ENCODE data around the gene MEIOSIN.

Gene MEIOSIN

GRCh38 chr19:45766296-45766868, 33.1 kb downstream of the MEIOSIN start:
- no peak for DNase-seq

- DNase-seq: no peak
These were observed 33.7 kb downstream of the MEIOSIN start for GRCh38 chr19:45766869-45767346.

- no peak for DNase-seq
These were observed 34.2 kb downstream of the MEIOSIN start for GRCh38 chr19:45767410-45767880.

DNA sequence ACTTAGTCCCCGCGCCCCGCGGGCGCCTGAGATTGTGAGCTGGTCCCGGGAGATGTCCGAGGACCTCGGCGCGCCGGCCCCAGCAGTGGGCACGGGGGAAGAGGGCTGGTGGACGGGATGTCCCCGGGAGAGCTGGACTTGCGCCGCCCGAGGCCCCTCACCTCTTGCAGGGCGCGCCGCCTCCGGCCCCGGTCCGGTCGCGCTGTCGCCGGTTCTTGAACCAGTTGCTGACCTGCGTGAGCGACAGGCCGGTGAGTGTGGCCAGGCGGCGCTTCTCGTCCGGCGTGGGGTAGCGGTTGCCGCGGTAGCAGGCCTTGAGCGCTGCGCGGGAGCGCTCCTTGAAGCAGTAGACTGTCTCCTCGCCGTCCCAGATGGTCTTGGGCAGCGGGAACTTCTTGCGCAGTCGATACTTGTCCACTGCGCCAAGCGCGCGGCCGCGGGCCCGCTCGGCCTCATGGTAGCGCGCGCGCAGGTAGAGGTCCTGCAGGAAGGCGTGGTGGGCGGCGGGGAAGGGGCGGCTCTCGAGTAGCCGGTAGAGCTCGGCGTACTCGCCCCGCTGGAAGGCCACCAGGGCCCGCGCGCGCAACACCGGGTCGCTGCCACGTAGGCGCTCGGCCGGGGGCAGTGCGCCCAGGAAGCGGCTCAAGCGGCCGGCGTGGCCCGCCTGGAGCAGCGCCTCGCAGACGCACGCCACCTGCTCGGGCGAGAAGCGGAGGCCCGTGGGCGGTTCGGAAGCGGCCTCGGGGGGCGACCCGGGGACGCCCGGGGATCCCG, 34.8 kb downstream of the MEIOSIN start:
- peak in 1 of 2 donors; percentile 22 for DNase-seq

GRCh38 chr19:45768655-45768983, 35.4 kb downstream of the MEIOSIN start:
- peak; percentile 35 to 39 for DNase-seq

DNA sequence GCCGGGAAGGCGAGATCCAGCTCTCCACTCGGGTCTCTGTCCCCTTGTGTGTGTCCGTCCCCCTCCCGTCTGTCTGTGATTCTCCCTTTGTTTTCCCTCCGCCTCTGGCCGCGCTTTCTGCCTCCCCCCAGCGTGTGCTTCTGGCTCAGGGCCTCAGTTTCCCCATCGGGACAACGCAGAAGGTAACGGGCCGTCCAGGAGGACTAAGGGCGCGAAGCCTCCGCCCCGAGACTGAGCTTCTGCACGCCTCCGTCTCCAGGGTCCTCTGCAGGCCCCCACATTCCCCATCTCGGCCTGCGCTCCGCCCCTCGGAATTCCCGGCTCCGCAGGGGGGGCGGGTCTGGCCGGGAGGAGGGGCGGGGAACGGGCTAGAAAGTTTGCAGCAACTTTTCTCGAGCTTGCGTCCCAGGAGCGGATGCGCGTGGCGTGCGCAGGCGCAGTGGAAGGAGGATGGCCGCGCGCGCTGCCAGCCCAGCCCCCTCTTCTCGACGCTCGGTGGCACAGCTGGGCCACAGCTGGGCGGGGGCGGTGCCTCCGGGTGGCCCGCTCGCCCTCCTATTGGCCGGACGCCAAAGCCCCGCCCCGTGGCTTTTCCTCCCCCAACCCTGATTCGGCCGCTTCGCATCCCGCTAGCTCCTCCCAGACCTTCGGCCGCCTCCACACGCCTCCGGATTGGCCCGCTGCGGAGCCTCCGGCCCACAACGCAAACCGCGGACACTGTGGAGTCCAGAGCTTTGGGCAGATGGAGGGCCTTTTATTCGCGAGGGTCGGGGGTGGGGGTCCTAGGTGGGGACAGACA, 35.9 kb downstream of the MEIOSIN start, which contains the start of gene SIX5:
Gene SIX5, minus strand, starts transcription at position 269 of the 799 bp plus-strand sequence. CDS start 408 bp downstream, outside the sequence.
- DNase-seq: peak; percentile 97 to 98

DNA sequence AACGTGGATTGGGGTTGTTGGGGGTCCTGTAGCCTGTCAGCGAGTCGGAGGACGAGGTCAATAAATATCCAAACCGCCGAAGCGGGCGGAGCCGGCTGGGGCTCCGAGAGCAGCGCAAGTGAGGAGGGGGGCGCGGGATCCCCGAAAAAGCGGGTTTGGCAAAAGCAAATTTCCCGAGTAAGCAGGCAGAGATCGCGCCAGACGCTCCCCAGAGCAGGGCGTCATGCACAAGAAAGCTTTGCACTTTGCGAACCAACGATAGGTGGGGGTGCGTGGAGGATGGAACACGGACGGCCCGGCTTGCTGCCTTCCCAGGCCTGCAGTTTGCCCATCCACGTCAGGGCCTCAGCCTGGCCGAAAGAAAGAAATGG, 36.6 kb downstream of the MEIOSIN start:
- DNase-seq: peak in 1 of 2 donors; percentile 36

GRCh38 chr19:45770192-45771101, 37.2 kb downstream of the MEIOSIN start:
- peak; percentile 89 to 91 for DNase-seq

GRCh38 chr19:45771311-45771933, 38.2 kb downstream of the MEIOSIN start:
- no peak for DNase-seq

DNA sequence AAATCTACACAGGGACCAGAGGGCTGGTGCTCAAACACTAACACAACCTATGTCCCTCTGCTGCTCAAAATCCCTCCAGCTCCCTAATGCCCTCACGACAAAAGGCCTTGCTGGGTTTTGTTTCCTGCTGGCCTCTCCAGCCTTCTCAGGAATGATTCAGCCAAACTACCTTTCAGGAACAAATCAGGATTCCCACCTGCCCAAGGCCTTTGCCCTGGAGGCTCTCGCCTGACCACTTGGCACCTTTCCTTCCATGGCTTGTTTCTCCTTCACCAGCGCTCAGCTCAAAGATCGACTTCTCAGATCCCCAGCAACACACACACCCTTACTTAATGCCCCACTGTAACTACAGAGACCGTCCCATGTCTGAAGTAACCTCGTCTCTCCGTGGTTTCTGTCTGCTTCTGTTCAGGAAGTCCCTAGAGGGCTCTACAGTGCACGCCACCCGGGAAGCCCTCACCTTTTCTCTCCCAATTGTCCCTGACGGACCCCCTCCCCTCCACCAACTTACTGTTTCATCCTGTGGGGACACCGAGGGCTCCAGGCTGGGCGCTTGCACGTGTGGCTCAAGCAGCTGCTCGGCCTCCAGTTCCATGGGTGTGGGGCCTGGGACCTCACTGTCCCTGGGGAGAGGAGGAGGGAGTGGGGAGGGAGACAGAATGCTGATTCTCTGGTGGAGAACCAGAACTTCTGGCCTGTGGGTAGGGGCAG, 39.0 kb downstream of the MEIOSIN start:
- no peak for DNase-seq

GRCh38 chr19:45772912-45773311, 39.7 kb downstream of the MEIOSIN start:
- no peak for DNase-seq

DNA sequence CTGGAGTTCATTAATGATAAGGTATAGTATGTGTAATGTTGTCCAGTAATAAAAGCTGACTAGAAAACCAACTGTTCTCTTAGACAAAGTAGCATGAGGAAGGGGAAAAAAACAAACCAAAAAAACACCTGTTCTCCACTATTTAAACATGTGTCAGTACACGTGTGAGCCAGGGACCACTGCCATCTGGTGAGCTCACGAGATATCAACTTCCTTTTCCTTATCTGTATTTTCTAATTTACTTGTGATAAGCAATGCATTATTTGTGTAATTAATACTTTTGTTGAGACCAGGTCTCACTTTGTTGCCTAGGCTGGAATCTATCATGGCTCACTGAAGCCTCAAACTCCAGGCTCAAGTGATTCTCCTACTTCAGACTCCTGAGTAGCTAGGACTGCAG, 40.1 kb downstream of the MEIOSIN start:
- DNase-seq: no peak

GRCh38 chr19:45774765-45775164, 41.5 kb downstream of the MEIOSIN start:
- no peak for DNase-seq

DNA sequence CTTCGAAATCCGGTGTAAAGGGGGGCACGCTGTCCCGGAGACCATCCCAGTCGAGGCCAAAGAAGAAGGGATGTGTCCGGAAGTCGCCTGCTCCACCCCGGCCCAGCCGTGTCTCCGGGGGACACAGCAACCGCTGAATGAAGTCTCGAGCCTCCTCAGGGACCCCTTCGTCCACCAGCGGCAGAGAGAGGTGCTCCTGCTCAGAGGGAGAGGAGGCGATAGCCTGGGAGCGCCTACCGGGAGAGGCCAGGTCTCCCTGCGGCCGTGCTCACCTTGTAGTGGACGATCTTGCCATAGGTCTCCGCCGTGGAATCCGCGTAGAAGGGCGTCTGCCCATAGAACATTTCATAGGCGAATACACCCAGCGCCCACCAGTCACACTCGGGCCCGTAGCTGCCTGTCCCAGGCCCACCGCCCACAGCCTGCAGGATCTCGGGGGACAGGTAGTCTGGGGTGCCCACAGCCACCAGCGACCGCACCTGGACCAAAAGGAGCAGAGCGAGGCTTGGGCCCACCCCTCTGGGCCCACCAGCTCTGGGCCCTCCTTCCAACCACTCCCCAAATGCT, 44.2 kb downstream of the MEIOSIN start:
- DNase-seq: no peak

- no peak for DNase-seq
These were observed 44.9 kb downstream of the MEIOSIN start for GRCh38 chr19:45778010-45778661.

- DNase-seq: peak; percentile 90 to 97
These were observed 46.2 kb downstream of the MEIOSIN start for GRCh38 chr19:45779231-45780145.

- no peak for DNase-seq
These were observed 46.9 kb downstream of the MEIOSIN start for GRCh38 chr19:45780146-45780447.

DNA sequence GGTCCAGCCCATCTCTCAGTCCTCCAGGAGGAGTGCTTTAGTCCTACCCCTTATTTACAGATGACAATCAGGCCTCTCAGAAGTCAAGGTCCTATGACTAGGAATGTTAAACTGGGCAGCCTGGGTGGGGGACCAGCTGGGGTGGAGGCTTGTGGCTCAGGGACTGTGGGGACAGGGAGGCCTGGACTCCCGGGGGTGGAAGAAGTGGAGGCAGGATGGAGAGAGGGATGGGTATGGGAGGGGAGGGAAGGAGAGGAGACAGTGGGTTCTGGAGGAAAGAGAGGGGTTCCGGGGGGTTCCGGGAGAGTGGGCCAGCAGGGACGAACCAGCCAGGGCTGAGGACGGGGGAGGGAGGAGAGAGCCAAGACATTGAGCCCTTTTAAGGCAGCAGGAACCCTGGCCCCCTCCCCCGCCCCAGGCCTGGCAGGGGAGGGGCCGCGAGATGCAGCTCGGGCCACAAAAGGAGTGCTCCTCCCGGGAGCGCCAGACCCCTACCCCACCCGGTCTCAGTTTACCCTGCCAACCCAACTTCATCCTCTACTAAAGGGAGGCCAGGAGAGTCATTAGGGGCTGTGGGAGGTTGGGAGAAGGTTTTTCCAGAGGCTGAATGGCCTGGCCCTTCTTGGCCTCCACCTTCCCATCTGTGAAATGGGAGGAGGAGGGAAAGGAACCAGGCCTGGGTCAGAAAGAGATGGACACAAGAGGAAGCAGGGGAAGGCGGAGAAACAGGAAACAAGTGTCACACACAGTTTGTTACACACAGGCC, 47.4 kb downstream of the MEIOSIN start:
- DNase-seq: no peak
